ENCODE measurements around the gene ABHD12B.
"Not testable (repeated sequence)": the region's sequence is repeated elsewhere in the genome, so short reads cannot be mapped to it uniquely, and the experiment has no call there.

The ABHD12B gene

DNA sequence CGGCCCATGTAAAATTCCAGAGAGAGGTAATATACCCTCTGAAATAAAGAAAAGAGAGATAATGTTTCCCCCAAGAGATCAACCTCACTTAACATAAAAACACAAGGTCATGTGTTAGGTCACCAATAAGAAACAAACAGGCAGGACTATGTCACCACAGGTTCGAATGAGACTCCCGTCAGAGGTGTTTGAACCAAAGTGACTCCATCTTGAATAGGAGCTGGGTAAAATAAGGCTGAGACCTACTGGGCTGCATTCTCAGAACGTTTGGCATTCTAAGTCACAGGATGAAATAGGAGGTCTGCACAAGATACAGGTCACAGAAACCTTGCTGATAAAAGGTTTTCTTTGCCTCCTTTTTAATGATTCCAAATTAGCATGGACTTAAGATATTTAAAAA lies 65.9 kb downstream of the ABHD12B start:
- no peak for DNase-seq

DNA sequence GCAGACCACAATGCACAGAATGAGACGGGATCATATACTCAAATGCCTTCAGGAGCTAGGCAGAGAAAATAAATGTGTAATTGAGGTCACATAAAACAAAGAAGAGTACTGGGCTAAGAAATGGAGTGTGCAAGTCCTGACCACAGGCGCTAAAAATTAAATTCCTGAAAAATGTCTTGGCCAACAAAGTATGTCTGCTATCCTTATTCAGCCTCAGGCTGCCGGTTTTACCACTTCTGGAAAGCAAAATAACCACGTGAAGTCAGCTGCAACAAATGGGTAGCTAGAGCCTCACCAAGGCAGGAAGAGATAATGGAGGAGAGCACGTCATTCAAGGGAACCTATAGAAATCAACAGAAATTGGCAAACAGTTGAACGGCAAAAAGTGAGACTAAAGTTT lies 69.3 kb downstream of the ABHD12B start:
- DNase-seq, result no peak

DNA sequence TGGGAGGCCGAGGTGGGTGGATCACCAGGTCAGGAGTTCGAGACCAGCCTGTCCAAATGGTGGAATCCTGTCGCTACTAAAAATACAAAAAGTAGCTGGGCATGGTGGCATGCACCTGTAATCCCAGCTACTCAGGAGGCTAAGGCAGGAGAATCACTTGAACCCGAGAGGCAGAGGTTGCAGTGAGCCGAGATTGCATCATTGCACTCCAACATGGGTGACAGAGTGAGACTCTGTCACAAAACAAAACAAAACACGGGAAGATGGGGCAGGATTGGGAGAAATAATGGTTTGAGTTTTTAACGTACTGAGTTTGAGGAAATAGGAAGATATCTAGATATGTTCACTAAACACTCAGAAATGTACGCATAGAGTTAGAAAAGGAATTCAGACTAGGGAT lies 69.8 kb downstream of the ABHD12B start:
- not testable (repeated sequence) for DNase-seq

DNA sequence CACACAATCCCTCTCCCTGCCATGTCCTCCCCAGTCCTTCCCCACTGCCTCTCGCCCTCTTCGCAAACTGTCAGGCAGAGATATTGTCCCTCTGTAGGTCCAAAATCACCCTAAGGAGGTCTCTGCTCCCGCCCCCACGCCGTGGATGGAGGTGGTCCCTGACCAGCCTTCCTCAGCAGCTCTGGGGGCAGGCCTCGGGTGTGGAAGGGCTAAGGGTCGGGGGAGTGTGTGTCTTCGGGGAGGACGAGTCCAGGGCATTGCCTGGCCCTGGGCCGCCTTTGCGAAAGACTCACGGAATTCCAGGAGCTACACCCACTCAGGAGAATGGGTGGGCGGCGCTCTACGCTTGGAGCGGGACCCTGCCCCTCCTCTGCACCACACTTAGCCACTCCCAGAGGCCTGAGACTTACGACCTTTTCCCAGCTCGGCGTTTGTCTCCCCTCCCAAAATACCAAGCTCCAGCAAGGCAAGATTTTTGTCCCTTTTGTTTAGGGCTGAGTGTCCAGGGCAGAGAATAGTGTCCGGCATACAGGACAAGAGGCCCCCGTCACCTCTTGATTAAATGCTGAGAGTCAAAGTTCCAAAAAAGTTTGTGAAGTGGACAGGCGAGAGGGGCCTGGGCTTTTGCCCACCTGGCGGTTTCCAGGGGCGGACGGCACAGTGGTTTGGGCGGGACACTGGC lies 71.5 kb downstream of the ABHD12B start:
- DNase-seq, result no peak

DNA sequence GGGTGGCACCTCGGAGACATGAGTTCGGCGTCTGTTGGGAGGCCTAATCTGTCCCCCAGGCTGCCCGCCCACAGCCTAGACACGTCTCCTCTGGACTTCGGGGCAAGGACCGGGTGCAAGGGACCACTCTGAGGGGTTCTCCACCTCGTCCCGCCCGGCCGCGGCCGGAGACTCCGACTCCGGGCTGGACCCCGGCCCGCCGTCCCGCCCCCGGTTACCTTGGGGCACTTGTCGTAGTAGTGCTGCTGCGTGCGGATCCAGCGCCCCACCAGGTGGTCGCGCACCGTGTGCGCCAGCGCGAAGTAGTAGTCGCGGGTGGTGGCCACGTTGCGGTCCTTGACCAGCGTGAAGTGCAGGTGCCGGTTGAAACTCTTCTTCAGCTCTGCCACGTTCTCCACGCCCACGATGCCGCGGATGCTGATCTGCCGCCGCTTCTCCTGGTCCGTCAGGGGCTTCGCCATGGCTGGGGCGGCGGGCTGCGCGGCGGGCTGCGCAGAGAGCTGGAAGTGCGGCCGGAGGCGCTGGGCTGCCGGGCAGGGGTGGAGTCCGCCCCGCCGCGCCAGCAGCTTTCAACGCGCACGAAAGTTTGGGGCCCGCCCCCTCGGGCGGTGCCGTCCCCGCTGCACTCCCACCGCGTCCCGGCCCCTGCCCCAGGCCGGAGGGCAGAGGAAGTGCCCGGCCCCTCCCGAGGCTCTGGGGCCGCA lies 72.2 kb downstream of the ABHD12B start, which contains the start of gene PYGL:
Gene PYGL, minus strand, starts transcription at position 541 of the 704 bp plus-strand sequence. Its CDS starts 80 bp downstream, at position 461.
- no peak for DNase-seq

DNA sequence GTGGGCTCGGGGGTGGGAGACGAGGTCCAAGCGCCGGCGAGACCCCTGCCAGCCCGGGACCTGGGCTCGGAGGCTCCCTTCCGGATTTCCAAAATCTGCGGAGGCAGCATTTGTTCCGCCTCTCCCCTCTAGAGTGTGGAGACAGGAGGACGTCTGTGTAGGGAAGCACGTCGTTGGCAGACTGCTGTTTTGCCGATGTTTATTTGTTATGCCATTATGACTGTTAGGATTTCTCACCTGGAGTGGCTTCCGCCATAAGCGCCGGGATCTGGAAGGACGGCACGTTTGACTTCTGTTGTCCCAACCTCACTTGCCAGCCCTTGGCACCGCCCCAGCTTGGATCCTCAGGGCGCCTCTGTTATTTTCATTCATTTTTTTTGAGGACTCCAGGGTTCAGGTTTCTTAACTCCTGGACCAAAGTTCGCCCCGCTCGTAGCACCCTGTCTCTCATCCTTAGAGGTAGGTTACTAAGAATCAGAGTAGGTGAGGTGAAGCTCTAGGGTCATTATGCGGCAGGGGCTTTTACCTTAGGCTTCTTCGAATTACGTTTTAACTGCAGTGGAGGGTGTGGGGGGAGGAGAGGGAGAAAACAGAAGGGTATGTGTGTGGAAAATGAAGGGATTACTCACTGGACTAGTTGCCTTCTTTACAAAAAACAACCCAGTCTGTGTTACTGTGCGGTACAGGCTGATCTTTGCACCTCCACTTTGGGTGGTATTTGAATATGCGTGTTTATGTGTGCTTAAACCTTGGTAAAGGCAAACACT lies 73.0 kb downstream of the ABHD12B start:
- peak; percentile 73 for DNase-seq

DNA sequence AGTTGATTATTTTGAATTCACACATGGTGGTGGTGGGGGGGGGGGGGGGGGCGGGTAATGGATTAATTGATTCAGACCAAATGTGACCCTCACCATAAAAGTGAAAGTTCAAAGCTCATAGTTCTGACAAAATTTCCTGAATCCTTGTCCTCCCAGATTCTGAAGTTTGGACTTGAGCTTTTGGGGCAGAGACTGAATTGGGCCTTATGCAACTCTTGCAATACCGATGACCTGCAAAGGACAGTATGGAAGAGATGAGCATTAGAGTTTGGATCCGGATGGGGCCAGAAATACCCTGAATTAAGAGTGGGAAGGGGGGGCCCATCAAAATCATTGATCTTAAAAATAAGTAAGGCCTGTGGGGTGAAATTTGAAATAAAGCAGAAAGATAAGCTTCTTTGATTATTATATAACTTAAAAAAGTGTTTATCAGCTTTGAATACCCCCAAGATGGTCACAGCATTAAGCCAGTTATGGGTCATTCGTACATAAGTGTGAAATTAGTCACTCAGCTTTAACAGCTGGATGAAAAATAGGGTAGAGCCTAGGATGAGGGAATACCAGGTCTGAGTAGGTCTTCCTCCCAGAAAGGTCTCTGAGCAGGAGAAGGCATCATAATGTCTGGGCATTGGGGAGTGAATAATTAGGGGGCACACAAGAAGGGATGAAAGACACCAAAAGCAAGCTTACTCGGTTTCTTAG lies 74.5 kb downstream of the ABHD12B start:
- no peak for DNase-seq

DNA sequence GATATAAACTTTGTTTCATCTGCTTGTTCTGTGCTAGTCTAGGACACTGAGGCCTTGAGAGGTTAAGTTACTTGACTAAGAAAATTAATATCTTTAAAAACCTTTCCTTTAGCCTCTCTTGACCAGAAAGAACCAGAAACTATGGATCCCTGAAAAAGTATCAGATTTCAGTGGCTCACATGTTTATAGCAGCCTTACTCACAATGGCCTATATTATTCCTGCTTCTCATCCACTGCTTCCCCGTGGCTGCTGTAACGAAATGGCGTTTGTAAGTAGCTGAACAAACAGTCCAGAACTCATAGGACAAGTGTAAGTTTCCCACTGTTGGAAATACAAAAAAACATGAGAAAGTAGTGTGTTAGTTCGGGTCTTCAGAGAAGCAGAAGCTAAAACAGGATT lies 75.6 kb downstream of the ABHD12B start:
- DNase-seq, result no peak

DNA sequence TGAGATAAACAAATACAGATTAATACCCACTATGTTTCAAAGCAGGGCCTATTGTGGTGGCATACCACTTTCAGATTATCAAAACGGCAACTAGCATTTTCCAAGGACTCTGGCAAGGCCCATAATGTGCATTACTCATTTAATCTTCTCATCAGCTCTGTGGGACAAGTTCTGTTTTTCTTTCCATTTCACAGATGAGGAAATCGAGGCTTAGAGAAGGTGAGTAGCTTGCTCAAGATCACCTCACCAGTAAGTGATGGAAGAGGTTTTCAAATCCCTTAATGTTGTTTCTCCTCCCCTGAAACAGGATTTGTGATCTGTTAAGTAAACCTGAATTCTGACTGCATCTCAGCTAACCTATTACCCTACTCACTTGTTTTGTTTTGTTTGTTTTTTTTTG lies 76.4 kb downstream of the ABHD12B start:
- DNase-seq, result no peak

DNA sequence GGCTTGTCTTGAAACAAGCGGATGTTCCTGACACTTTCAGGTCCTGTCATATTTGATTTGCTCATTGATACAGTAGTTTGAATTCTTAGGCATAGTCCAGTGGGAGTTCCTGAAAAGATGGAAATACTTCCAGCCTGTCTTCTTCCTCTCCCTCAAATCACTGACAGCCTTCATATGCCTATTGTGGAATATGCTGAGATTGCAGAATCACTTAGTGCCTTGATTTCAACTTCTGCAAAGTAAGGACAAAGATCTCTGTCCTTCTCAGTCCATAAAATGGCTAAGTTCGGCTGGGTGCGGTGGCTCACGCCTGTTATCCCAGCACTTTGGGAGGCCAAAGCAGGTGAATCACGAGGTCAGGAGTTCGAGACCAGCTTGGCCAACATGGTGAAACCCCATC lies 79.2 kb downstream of the ABHD12B start:
- no peak for DNase-seq

DNA sequence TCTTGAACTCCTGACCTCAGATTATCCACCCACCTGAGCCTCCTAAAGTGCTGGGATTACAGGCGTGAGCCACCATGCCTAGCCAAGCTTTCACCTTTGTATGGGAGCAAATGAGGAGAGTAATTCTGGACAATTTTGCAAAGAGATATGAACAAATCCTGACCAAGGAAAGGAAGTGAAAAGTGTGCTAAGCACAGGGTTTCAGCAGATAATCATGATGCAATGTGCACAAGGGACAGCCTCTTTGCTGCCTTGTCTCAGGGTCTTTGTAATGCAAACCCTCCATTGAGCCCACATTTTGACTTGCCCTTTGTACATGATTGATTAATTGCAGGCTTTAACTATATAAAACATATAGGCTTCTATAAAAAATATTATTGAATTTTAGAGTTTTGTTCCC lies 81.6 kb downstream of the ABHD12B start:
- DNase-seq, result no peak

Measured in NCI-H2029 treated with DMSO at 0.1 percent for 48 hours (cell line).